GM19238 (cell line): ENCODE measurements around the gene SPINK14.

Experiments
- DNase-seq: peaks from one replicate; pipeline ENCODE4 v3.0.0; 2011; ENCODE audit warnings: low spot score; ENCODE audit not compliant: insufficient read length

Gene SPINK14

DNA sequence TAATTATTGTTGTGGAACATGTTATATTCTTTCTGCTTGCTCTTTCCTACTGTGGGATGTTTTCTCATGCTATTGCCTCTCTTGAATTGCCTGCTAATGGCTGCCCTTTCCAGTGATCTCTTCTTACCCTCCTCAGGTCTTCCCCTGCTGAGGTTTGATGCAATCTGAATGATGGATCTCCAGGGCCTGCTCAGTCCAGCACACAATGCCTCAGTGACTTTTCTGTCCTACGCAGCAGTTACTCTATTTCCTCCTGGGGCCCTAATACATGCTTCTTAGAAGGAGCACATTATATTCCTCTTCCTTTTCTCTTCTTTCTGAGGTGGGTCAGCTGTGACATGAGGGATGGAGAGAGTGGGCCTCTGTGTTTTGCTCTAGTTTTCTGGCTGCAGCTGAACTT lies at the start of gene SPINK14:
Gene SPINK14, plus strand, starts transcription at position 301 of the 400 bp plus-strand sequence. CDS start 1,187 bp downstream, outside the sequence.
- DNase-seq, result no peak

DNA sequence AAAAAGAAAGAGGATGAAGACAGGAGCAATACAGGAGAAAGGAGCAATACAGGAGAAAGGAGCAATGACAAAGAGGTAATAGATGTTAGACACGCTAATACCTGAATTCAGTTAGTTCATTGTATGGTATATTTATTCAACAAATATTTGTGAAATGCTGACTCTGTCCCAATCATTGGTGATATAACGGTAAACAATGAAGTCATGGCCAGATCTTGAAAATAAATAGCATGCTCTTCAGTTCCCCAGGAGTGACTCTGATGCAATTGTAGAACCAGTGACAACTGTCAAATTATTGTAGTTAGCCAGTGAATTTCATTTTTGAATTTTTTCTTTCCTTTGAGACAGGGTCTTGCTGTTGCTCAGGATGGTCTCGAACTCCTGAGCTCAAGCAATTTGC lies 48.0 kb upstream of the SPINK14 start:
- DNase-seq, result no peak

DNA sequence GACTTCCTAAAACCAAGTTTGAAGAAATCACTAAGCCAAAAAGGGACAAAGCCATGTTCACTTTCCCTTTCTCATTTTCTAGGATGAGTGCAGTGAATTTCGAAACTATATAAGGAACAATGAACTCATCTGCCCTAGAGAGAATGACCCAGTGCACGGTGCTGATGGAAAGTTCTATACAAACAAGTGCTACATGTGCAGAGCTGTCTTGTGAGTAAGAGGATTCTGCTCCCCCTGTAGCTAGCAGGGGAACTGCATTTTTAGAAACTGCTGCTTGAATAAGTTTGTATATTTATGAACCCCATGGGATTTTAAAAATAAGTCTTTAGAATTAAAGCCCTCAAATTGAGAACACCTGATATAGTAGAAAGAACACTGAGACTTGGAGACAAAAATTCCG lies 42.7 kb upstream of the SPINK14 start:
- no peak for DNase-seq

- DNase-seq, result no peak
Observed at GRCh38 chr5:148135091-148136048, 33.0 kb upstream of the SPINK14 start.

GRCh38 chr5:148140846-148141245 lies 27.5 kb upstream of the SPINK14 start:
- DNase-seq, result no peak

GRCh38 chr5:148141645-148142044 lies 26.7 kb upstream of the SPINK14 start:
- no peak for DNase-seq

- DNase-seq, result no peak
Observed at GRCh38 chr5:148145916-148146315, 22.4 kb upstream of the SPINK14 start.

- DNase-seq, result no peak
Observed at GRCh38 chr5:148146487-148146886, 21.9 kb upstream of the SPINK14 start.

DNA sequence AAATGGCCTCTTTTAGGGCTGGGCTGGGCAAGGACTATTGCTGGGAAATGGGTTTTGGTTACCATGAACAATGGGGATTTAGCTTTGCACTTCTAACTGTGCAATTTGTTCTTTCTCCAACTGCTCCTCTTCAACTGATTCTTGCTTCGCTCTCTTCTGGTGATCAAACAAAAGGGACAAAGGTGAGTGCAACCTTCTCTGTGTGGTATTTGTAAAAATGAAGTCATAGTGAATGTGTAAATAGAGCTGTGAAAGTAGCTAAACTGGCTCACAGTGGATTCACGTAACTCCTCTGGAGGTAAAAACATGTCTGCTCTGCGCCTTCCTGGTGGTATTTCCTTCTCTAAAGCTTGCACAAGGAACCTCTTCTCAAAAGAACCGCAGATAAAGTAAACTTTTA lies 20.9 kb upstream of the SPINK14 start:
- DNase-seq, result no peak

- no peak for DNase-seq
Observed at GRCh38 chr5:148151872-148152271, 16.5 kb upstream of the SPINK14 start.

DNA sequence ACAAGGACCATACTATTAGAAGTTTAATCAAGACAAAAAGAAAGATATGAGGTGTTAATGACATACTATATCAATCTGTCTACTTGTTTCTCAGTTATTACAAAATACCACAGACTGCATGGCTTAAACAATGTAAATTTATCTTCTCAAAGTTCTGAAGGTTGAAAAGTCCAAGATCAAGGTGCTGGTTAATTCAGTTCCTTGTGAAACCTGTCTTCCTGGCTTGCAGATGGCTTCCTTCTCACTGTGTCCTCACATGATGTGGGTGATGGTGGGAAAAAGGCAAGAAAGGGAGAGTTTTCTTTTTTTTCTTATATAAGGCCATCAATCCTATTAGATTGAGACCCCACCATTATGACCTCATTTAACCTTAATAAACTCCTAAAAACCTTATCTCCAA lies 15.6 kb upstream of the SPINK14 start:
- no peak for DNase-seq

- no peak for DNase-seq
Observed at GRCh38 chr5:148156609-148157008, 11.7 kb upstream of the SPINK14 start.

GRCh38 chr5:148162038-148162437 lies 6.3 kb upstream of the SPINK14 start:
- no peak for DNase-seq

- DNase-seq, result no peak
Observed at GRCh38 chr5:148163345-148163744, 5.0 kb upstream of the SPINK14 start.

GRCh38 chr5:148166550-148167283 lies 1.6 kb upstream of the SPINK14 start:
- no peak for DNase-seq

DNA sequence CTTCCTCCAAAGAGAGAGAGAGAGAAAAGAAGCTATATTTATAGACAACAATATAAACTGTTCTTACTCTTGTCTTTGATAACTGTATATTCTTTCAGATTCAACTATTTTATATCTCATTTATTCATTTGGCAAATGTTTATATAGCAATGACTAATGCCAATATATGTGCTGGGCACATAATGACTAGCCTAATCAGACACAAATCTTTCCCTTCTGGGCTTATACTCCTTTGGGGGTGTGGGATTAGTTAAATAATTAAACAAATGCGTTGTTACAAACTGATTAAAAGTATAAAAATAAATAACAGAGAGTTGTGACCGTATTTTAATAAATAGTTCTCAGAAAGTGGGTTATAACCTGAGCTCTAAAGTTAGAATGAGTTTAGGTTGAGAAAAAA lies 4.0 kb downstream of the SPINK14 start:
- no peak for DNase-seq

- no peak for DNase-seq
Observed at GRCh38 chr5:148176480-148176879, 8.1 kb downstream of the SPINK14 start.

- DNase-seq, result no peak
Observed at GRCh38 chr5:148177207-148177606, 8.9 kb downstream of the SPINK14 start.

DNA sequence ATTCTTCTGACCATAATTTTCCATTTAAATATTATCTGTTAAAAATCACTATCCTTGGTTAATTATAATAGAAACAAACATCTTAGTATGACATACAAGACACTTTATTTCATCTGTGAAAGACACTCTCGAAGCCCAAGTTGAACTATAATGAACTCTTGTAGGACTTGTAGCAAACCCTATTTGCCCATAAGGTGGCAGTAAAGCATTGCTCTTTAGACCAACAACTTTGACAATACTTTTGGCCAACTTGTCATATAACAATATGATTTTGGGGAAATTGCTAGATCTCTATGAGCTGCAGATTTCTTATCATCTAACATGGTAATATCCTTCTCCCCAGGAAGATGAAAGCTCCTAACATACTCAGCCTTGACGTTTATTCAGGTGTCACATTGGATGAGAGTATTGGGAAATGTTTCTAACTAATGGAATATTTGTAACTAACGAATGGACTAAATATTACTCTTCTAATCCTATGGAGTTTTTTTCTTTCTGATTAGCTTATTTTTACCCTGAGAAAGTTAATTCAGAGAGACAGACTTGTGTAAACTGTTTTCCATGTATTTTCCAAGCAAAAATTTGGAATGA lies 11.0 kb downstream of the SPINK14 start:
- DNase-seq, result no peak

- DNase-seq, result no peak
Observed at GRCh38 chr5:148186248-148187003, 18.1 kb downstream of the SPINK14 start.

DNA sequence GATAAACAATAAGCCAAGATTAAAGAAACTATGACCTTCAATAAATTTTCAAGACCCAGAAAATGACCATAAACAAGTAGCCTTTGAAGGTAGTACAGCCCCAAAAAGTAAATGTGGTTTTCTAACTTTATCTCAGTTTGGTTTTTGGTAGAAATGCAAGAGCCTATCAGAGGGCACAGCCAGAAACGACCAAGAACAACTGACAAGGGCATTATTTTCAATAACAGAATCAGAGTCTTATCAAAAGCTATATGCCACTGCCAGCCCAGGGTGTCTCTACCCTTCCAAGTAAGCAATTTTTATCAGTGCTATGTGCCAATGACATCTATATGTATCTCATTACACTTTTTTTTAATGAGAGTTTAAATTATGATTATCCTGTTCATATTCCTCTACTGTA lies 22.7 kb downstream of the SPINK14 start:
- no peak for DNase-seq
